Testis (tissue), 3 donors: ENCODE results near the gene PTPRN2. TPM values are rescaled to one million over a fixed set of nuclear protein-coding genes. Genes with fewer than 3 reads are reported as not detected.

Source experiments
- DNase-seq: peaks from one replicate; pipeline ENCODE4 v3.0.0-alpha.2; 2019
- H3K27ac ChIP-seq, 2 donors: fragments of 200-600 bp; sonication (generic); one replicate each; pipeline ENCODE4 v1.5.1; 2019
- H3K27me3 ChIP-seq: fragments of 200-600 bp; sonication (generic); one replicate; pipeline ENCODE4 v1.5.1; 2019
- H3K36me3 ChIP-seq: fragments of 200-600 bp; sonication (generic); one replicate; pipeline ENCODE4 v1.5.1; 2017; ENCODE audit warnings: low read depth; ENCODE audit errors: missing control alignments
- H3K4me1 ChIP-seq: fragments of 200-600 bp; sonication (generic); one replicate; pipeline ENCODE4 v1.5.1; 2019
- H3K4me3 ChIP-seq, 2 donors: fragments of 200-600 bp; sonication (generic); one replicate each; pipeline ENCODE4 v1.5.1; 2017 to 2019
- H3K9me3 ChIP-seq: fragments of 200-600 bp; sonication (generic); one replicate; pipeline ENCODE4 v1.5.1; 2017
- CTCF ChIP-seq, 3 experiments: fragments of 450-650 bp in 2 of 3; fragments of 200-600 bp in 1 of 3; sonication (generic) in 1 of 3; IDR thresholded peaks; one replicate each; pipeline ENCODE4 v1.5.1; 2016 to 2019; ENCODE audit warnings: antibody characterized with exemption in 3 of 3, mild to moderate bottlenecking in 2 of 3, moderate library complexity in 1 of 3
- POLR2A ChIP-seq: fragments of 450-650 bp; IDR thresholded peaks from one replicate; pipeline ENCODE4 v1.6.1; 2017; ENCODE audit warnings: antibody characterized with exemption, mild to moderate bottlenecking, moderate library complexity
- WGBS, 2 donors: methylation state at CpG; one replicate each; pipeline ENCODE4 v1.1.5; 2018; 5-methylcytosine and 5-hydroxymethylcytosine counted together
- intact Hi-C: fragments of 100-400 bp; cut with DNase I; formaldehyde crosslinking; loops from one replicate; pipeline ENCODE4 v1.15.1; 2023; ENCODE audit warnings: low total_unique reads
- polyA plus RNA-seq: library from polyadenylated mRNA; stranded (reverse); fragments of 350-450 nt; fragmentation: Illumina TruSeq; extraction: RNeasy Lipid Tissue Mini Kit (QIAGEN cat#74804); gene quantifications from one replicate; pipeline ENCODE4 v1.2.3, GENCODE V29; 2014; ENCODE audit warnings: low read depth, low replicate concordance; ENCODE audit not compliant: insufficient read depth
- total RNA-seq, 2 donors: library from RNA; depleted of rRNA; stranded (reverse); fragments of >200 nt; gene quantifications; one replicate each; pipeline ENCODE4 v1.2.3, GENCODE V29; 2016

Gene PTPRN2
- total and polyA plus RNA-seq, 3 donors from 2014 or later, result 9.3 to 10.8 (median 9.8) TPM

GRCh38 chr7:157547611-157548010, 1040.0 kb downstream of the PTPRN2 start:
- intact Hi-C loops, result no loop called here

GRCh38 chr7:157547102-157547501, 1040.5 kb downstream of the PTPRN2 start:
- intact Hi-C loops, result no loop called here
- TF ChIP-seq CTCF (IDR thresholded peaks at IDR 0.05), result no peak
- no peak for TF ChIP-seq POLR2A
- Histone ChIP-seq H3K36me3 (no peaks in the 10 kb centered on the region), H3K4me3 (no peak overlapping the region), H3K4me1 (no peaks in the 10 kb centered on the region), H3K27ac (no peak overlapping the region), H3K27me3 (no peaks in the 10 kb centered on the region), H3K9me3 (no peaks in the 10 kb centered on the region)
- WGBS, 2 donors, result 70 to 97% methylated on average over 6 to 7 of the region's 7 CpGs
- no peak for DNase-seq

More at GRCh38 chr7:157547611-157548010, 1040.0 kb downstream of the PTPRN2 start:
- Histone ChIP-seq H3K9me3 (no peaks in the 10 kb centered on the region), H3K4me3 (no peak overlapping the region), H3K4me1 (no peaks in the 10 kb centered on the region), H3K36me3 (no peaks in the 10 kb centered on the region), H3K27ac (no peak overlapping the region), H3K27me3 (no peaks in the 10 kb centered on the region)
- DNase-seq, result no peak
- WGBS, 2 donors, result 95 to 98% methylated on average over 6 to 23 of the region's 23 CpGs
- TF ChIP-seq POLR2A, result no peak
- no peak for TF ChIP-seq CTCF (IDR thresholded peaks at IDR 0.05)

- H3K36me3 ChIP-seq, result no peaks in the 10 kb centered on the region
- no peaks in the 10 kb centered on the region for H3K27me3 ChIP-seq
- TF ChIP-seq POLR2A, result no peak
- no peak for TF ChIP-seq CTCF (IDR thresholded peaks at IDR 0.05)
- no peak overlapping the region for H3K27ac ChIP-seq
- no peaks in the 10 kb centered on the region for H3K4me1 ChIP-seq
- no peak for DNase-seq
- H3K9me3 ChIP-seq, result no peaks in the 10 kb centered on the region
- H3K4me3 ChIP-seq, result no peak overlapping the region
- intact Hi-C loops, result no loop called here
- WGBS, 2 donors, result 79 to 91% methylated on average over 17 of the region's 17 CpGs
These were observed 1042.0 kb downstream of the PTPRN2 start for GRCh38 chr7:157545681-157546060.

DNA sequence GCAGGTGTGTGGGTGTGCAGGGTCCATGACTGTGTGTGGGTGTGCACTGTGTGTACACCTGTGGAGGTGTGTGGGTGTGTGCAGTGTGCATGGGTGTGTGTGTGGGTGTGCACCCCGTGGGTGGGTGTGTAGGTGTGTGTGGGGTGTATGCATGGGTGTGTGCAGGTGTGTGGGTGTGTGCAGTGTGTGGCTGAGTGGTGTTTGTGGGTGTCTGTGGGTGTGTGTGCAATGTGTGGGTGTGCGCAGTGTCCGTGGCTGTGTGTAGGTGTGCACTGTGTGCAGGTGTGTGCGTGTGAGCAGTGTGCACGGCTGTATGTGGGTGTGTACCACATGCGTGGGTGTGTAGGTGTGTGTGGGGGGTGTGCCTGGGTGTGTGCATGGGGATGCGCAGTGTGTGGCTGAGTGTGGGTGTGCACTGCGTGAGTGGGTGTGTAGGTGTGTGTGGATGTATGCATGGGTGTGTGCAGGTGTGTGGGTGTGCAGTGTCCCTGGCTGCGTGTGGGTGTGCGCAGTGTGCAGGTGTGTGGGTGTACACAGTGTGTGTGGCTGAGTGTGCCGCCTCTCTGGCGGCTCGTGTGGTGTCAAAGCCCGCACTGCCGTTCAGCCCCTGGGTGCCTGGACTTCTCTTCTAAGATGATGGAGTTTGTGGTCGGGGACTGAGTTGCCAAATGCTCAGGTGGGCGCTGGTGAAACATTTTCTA, 1042.5 kb downstream of the PTPRN2 start:
- no peak overlapping the region for H3K27ac ChIP-seq
- DNase-seq, result no peak
- no peaks in the 10 kb centered on the region for H3K27me3 ChIP-seq
- no peak overlapping the region for H3K4me3 ChIP-seq
- H3K9me3 ChIP-seq, result no peaks in the 10 kb centered on the region
- TF ChIP-seq POLR2A, result no peak
- TF ChIP-seq CTCF (IDR thresholded peaks at IDR 0.05), result no peak
- intact Hi-C loops, result no loop called here
- WGBS, 2 donors, result 67 to 84% methylated on average over 17 of the region's 17 CpGs
- H3K4me1 ChIP-seq, result no peaks in the 10 kb centered on the region
- no peaks in the 10 kb centered on the region for H3K36me3 ChIP-seq

GRCh38 chr7:157544226-157544625, 1043.4 kb downstream of the PTPRN2 start:
- DNase-seq, result no peak

More at GRCh38 chr7:157544226-157544625, 1043.4 kb downstream of the PTPRN2 start:
- no peak for TF ChIP-seq CTCF (IDR thresholded peaks at IDR 0.05)
- TF ChIP-seq POLR2A, result no peak
- no peaks in the 10 kb centered on the region for H3K27me3 ChIP-seq
- no peaks in the 10 kb centered on the region for H3K4me1 ChIP-seq
- H3K27ac ChIP-seq, result no peak overlapping the region
- H3K36me3 ChIP-seq, result no peaks in the 10 kb centered on the region
- H3K4me3 ChIP-seq, result no peak overlapping the region
- H3K9me3 ChIP-seq, result no peaks in the 10 kb centered on the region
- intact Hi-C loops, result no loop called here
- WGBS, 2 donors, result 82 to 84% methylated on average over 19 of the region's 19 CpGs
